NOMO-1 (cell line): Measurements from ENCODE around the gene URM1.
"Not testable (repeated sequence)": the region's sequence is repeated elsewhere in the genome, so short reads cannot be mapped to it uniquely, and the experiment has no call there.

Experiments
- DNase-seq, 2 experiments: peaks; one replicate each; lab custom pipeline; 2025; ENCODE audit not compliant: unreplicated experiment in 2 of 2; lab: John Stamatoyannopoulos, UW

Gene URM1

DNA sequence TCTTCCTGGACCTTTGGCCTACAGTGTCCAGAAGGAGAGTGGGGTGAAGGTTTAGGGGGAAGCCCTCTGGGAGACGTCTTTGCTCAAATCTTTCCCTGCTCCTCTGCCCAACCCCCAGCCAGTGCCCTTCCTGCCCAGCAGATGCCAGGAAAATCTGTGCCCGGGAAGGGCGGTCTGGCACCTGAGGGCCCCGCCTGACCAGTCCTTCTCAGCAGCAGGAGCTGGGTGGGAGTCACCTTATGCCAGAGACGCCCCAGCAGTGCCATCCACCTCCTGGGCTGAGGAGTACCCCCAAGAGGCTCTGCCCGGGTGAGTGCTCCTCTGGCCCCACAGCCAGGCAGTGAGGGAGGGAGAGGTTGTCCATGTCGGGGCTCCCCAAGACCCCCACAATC is 34.6 kb downstream of the URM1 start:
- DNase-seq = no peak

DNA sequence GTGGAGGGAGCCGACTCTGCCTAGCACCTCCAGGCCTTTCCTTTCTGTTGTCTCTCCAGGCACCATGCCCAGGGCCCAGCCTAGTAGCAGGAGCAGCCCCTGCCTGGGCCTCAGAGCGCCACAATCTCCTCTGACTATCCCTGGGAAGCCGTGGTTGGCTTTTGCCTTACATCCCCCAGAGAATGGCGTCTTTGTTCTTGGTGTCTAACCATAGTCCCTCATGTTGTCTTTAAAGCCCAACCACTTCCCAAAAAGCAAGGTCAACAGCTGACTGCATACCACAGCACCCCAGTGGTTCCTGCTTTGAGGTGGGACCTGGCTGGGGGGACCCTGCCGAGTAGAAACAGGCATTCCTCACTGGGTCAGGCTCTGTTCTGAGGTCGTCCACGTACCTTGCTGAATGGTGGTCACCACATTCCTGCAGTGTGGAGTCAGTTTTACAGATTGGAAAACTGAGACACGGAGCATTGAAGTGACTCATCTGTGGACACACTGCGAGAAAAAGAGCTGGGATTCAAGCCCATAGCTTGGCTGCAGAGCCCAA is 35.7 kb downstream of the URM1 start:
- peak in 1 of 2 experiments; percentile 3 for DNase-seq

DNA sequence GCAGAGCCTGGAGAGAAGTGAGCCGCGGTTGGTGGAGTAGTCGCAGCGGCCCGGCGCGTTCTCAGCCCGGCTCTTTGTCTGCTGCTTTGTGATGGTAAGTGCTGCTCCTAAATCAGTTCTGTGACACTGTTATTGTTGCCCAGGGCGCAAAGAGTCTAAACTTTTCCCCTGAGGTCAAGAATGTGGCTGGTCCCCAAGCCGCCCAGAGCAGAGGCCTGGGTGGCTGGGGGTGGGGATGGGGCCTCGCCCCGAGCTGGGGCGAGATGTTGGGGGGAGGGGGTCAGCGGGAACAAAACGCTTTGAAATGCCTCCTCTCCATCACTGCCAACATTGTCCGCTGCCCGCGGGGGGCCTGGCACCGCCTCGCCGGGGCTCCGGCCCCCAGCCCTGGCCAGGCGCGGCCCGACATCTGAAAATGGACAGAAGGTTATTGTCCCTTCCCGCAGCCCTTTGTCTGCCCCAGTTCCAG is 37.8 kb downstream of the URM1 start:
- DNase-seq = no peak

DNA sequence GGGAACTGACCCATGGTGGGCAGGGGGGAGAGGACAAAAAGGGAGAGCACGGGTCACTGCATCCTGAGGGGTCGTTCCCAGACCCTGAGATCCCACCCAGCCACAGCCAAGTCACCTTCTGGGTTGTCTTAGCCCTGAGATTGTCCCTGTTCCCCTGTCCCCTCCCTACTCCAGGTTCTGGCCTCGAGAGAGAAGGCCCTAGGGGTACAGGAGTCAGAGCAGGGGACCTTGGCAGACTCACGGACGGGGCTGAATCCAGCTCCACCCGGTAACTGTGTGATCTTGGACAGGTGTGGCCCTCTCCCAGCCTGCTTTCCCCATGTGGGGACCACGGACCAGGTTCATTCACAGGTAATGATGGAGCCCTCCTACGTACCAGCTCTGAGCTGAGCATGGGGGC is 38.3 kb downstream of the URM1 start:
- no peak for DNase-seq

DNA sequence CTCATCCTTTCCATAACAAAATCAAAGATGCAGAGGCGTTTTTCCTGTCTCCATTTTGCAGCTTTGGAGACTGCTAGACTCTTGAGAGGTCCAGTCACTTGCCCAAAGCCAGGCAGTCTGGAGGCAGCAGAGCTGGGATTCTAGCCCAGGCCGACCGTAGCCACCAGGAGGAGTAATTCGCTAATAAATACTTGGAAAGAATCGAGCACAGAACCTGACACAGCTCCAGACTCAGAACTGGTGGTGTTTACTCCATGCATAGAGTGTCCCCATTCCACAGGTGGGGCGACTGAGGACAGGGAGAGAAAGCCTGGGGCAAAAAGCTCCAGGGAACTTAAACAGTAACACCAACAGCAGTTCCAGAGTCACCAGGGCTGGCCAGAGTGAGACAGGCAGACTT is 38.8 kb downstream of the URM1 start:
- DNase-seq = no peak

DNA sequence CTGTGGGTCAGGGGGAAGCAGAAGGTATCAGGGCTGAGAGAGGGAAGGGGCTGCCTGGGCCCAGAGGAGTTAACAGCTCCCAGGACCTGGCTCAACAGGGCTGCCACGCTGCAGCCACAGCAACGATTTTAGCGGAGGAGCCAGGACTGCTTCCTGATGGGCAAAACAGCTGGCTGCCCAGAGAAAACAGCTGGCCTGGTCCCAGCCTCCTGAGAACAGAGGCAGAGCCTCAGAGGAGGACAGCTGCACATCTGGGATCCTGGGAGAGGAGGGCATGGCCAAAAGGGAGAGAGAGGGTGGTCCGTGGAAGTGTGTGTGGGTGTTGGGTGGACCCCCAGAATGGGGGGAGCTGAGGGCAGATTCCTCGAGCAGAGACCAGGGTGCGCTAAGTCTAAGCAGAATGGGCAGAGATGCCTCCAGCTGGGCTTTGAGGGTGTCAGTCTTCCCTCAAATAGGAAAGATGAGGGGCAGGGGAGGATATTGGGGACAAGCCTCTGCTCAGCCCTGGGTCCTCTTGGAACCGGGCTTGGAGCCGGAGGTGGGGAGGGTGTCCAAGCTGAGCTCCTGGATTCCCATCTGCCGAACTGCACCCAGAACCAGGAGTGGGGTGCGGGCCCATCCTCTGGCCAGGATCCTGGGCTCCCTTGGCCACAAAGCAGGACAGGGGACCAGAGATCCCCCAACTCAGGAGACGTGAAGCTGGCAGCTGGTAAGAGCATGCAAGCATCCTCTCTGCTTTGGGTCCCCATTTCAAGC is 40.4 kb downstream of the URM1 start:
- no peak for DNase-seq

DNA sequence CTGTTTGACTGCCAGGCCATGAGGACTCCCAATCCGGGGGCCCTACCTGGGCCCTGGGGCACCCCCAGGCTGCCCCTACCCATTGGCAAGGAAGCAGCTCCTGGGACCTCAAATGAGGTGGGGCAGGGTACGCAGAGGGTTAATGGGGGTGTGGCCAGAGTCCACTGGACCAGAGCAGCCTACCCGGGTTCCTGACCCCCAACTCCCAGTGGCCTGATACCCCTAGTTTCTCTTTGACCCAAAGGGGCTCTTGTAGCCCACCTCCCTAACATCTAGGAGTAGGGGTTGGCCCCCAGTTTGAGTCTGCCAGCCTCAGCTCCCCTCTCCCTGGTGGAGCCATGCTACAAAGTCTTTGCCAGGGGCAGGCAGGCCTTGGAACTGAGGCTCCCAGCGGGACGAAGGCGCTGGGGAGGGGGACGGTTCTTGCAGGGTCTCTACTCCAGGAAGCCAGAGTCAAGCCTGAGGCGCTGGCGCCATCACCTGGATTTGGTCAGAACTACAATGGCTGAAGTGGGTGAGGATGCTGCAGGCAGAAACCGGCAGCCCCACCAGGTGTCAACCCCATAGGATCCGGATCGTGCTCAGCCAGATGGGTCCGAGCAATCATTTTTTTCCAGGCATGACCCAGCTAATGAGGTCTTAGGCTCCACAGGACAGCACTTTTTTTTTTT is 41.1 kb downstream of the URM1 start:
- peak; percentile 13 to 32 for DNase-seq

DNA sequence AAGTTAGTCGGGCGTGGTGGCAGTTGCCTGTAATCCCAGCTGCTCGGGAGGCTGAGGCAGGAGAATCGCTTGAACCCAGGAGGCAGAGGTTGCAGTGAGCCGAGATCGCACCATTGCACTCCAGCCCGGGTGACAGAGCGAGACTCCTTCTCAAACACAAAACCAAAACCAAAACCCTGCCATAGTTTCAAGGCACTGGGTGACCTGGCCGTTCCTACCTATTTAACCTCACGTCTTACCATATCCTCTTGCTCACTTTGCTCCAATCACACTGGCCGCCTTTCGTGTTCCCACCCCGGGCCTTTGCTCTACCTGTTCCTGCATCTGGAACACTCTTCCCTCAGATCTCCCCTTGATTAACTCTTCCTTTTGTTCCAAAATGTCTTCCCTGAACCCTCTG is 42.6 kb downstream of the URM1 start:
- DNase-seq = not testable (repeated sequence)

DNA sequence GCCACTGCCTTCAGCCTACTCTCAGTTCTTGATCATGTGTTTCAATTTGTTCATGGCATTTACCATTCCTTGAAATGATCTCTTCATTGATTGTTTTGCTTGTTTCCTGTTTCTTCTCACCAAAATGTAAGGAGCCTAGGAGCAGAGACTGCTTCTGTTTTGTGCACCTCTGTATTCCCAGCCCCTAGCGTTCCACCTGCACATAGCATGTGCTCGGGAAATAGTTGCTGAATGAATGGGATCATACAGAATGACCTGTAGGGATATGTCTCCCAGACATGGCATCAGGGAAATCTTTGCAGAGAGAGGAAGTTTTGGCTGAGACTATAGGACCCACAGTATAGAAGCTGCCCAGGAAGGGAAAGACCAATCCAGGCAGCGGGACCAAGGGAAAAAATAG is 43.3 kb downstream of the URM1 start:
- DNase-seq = no peak

DNA sequence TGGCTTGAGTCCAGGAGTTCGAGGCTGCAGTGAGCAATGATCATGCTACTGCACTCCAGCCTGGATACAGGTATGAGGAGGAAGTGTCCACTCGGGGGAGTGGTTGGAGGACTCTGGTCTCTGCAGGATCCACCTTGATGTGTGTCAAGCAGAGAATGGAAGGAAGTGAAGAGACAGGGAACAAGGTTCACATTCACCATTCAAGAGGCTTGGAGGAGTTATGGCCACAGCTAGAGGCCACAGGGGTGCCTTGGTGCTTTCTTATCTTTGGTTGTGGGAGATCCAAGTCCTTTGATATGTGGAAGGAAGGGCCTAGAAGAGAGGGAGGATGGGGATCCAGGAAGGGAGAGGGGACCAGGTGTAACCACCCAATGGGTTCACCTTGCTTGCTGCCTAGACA is 44.1 kb downstream of the URM1 start:
- no peak for DNase-seq

DNA sequence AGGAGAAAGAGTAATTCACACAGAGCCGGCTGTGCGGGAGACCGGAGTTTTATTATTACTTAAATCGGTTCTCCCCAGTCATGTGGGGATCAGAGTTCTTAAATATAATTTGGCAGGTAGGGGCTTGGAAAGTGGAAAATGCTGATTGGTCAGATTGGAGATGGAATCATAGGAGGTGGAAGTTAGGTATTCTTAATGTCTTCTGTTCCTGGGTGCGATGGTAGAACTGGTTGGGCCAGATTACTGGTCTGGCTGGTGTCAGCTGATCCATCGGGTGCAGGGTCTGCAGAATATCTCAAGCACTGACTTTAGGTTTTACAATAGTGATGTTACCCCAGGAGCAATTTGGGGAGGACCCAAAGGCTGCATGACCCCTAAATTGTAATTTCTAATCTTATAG is 44.8 kb downstream of the URM1 start:
- DNase-seq = no peak

DNA sequence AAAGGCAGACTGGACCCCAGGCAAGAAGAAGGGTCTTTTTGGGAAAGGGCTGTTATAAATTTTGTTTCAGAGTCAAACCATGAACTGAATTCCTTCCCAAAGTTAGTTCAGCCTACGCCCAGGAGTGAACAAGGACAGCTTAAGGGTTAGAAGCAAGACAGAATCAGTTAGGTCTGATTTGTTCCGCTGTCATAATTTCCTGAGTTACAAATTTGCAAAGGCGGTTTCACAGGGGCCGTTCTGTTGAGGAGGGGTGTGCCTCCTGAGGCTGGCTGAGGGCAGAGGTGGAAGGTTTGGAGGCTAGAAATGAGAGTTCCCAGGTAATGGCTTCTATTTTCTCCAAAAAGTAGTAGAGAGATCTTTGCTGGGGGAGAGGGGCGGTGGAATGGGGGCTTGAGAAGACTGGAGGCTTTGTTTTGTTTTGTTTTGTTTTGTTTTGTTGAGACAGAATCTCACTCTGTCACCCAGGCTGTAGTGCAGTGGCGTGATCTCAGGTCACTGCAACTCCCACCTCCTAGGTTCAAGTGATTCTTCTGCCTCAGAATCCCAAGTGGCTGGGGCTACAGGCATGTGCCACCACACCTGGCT is 45.4 kb downstream of the URM1 start:
- DNase-seq = peak; percentile 15 to 22

DNA sequence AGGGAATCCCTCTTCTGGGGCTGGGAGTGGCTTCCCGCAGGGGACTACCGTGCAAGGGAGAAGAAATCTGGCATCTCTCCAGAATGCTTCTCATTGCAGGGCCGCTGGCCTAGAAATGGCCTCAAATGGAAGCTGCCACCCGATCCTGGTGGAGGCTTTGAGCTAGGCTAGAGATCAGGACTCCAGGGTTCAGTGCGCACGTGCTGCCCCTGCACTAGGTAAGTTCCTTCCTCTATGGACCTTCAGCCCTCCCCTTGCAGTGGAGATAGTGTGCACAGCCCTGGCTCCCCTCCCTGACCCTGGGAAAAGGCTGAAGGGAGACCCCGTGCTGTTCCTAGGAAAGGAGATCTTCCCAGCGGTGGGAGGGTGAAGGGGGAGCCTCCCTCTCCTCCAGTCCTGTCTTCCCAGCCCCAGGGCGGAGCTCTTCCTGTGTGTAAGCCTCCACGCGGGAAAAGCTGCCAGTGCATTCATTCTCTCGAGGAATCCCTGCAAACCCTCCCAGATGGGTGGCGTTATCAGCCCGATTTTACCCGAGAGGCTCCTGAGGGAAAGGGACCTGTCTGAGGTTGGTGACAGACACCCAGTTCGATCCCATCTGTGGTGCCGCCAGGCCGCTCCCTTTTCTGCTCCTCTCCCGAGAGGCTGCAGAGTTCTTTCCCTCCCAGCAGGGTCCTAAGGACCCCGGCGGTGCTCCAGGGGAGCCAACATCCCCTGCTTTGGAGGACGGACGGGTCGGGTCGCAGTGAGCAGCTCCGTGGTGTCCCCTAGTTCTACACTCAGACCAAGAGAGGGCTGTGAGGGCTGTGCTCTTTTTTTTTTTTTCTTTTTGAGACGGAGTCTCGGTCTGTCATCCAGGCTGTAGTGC is 48.1 kb downstream of the URM1 start:
- no peak for DNase-seq

DNA sequence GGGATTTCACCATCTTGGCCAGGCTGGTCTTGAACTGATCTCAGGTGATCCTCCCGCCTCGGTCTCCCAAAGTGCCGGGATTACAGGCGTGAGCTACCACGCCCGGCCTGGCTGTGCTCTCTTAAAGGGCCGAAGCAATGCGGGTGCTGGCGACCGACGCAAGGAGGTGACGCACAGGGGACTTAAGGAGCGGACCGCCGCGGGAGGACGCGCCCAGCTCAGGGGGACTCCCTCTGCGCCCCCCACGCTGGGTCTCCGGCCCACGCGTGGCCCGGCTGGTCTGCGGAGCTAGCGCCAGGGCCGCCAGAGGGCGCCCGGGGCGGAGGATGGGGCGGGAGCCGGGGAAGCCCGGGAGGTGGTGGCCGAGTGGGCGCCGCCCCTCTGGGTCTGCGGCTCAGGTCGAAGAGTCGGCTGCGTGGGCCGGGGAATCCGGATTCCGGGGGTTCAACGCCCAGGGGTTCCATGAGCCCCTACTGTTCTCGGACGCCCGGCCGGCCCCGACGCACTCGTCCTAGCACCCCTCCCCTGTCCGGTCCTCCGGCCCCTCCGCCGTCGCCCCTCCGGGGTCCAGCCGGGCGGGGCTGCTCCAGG is 49.0 kb downstream of the URM1 start:
- DNase-seq = peak; percentile 65 to 75

DNA sequence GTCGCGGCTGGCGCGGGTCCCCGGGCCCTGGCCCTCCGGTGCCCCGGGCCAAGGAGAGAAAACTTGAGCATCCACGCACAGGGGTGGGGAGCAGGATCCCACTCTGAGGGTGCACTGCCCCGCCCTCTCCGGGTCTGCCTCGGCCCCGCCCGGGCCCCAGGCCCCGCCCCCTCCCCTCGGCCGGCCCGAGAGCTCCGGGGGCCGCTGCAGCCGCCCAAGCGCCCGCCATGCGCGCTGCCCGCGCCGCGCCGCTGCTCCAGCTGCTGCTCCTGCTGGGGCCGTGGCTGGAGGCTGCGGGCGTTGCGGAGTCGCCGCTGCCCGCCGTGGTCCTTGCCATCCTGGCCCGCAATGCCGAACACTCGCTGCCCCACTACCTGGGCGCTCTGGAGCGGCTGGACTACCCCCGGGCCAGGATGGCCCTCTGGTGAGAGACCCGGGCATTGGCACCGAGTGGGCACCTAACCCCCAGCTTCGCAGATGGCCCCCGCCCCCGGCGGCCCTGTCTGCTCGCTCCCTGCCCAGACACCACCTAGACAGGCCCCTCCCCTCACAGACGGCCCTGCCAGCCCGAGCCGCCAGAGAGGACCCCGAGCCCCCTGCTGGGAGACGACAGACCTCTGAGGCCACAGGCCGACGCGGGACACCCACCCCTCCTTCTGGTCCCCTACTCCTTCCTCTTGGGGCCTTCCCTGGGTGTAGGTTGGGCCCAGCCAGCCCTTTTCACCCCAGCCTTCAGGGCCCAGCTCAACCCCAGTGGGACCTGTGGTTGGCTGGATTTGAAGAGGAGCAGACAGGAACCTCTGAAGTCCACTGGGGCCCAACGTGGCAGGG is 49.7 kb downstream of the URM1 start, which contains the start of gene CERCAM:
Gene CERCAM (plus strand): TSS at position 207 of the 831 bp plus-strand sequence. CDS start 21 bp downstream, at position 228.
- peak; percentile 35 to 43 for DNase-seq

DNA sequence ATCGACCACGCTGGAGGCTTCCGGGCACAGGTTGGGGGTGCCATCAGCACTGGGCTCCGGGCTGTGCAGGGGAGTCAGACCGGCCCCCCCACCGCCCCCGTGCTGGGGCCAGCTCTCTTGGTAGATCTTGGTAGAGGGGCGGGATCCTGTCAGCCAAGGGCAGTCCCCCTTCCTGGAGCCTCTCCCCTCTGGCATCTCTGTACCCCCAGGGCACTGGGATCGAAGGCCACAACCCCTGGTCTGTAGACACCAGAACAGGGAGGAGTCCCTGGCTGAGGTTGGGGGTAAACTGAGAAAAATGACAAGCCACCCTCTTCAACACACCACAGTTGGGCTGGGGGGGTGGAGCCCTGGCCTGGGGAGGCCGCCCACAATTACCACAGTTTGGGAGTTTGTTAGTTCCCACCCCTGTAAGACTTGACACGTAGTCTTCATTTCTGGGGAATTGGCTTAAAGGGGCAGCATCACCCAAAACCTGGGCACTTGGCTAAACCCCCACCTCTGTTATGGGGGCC is 50.4 kb downstream of the URM1 start:
- DNase-seq = peak; percentile 9 to 14

DNA sequence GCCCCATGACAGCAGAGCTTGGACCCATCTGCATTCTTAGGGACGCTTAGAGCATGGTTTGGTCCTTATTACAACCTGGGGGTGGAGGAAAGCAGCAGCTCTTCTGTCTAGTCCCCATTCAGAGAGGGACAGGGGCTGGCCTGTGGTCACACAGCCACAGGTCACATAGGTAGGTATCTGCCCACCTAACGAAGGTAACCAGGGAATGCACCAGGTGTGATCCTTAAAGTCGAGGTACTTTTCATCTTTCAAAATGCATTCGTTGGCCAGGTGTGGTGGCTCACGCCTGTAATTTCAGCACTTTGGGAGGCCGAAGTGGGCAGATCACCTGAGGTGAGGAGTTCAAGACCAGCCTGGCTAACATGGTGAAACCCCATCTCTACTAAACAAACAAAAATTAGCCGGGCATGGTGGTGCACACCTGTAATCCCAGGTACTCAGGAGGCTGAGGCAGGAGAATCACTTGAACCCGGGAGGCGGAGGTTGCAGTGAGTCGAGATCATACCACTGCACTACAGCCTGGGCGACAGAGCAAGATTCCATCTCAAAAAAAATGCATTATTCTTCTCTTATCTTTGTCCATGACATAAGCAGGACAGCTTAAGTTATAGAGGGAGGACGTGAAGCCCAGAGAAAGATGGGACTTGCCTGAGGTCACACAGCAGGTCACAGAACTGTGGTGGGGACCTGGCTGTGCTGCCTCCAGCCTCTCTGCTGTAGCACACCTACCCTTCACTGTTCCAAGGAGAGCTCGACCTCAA is 51.0 kb downstream of the URM1 start:
- DNase-seq = not testable (repeated sequence)

DNA sequence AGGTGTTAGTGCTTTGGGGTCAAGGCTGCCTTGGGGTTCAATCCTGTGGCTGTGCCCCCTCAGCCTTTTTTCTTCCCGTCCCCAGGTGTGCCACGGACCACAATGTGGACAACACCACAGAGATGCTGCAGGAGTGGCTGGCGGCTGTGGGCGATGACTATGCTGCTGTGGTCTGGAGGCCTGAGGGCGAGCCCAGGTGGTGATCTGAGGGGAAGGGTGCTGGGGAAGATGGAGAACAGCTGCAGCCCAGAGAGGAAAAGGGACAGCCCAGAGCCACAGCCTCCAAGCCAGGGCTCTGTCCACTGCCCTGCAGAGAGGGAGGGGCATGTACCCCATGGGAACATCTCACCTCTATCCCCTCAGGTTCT is 51.6 kb downstream of the URM1 start:
- no peak for DNase-seq
